PFSK-1 (cell line): ENCODE data around the gene DMPK.

Experiments
- FOXP2 ChIP-seq: optimal IDR thresholded peaks from 2 replicates; pipeline ENCODE3; 2011; ENCODE audit warnings: borderline replicate concordance, control low read depth, inconsistent platforms; ENCODE audit not compliant: insufficient read depth; ENCODE audit errors: extremely low read length, extremely low read depth
- POLR2AphosphoS5 ChIP-seq: IDR thresholded peaks from 2 replicates; pipeline ENCODE4 v1.6.1; 2012; ENCODE audit warnings: low read depth, mild to moderate bottlenecking, control low read depth, low read length, moderate library complexity
- TAF1 ChIP-seq: IDR thresholded peaks from 2 replicates; pipeline ENCODE4 v1.6.1; 2012; ENCODE audit warnings: low read length, control low read depth, borderline replicate concordance; ENCODE audit not compliant: insufficient read depth

DNA sequence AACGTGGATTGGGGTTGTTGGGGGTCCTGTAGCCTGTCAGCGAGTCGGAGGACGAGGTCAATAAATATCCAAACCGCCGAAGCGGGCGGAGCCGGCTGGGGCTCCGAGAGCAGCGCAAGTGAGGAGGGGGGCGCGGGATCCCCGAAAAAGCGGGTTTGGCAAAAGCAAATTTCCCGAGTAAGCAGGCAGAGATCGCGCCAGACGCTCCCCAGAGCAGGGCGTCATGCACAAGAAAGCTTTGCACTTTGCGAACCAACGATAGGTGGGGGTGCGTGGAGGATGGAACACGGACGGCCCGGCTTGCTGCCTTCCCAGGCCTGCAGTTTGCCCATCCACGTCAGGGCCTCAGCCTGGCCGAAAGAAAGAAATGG lies 12.5 kb downstream of the DMPK start:
- TF ChIP-seq POLR2AphosphoS5 (no peak), TAF1 (no peak), FOXP2 (no peak)
